Measurements from ENCODE around the gene PTH1R.

PTH1R gene

GRCh38 chr3:46864061-46864881 is 13.2 kb upstream of the PTH1R start:
- DNase-seq (ENCODE audit: low spot score) = no peak

DNA sequence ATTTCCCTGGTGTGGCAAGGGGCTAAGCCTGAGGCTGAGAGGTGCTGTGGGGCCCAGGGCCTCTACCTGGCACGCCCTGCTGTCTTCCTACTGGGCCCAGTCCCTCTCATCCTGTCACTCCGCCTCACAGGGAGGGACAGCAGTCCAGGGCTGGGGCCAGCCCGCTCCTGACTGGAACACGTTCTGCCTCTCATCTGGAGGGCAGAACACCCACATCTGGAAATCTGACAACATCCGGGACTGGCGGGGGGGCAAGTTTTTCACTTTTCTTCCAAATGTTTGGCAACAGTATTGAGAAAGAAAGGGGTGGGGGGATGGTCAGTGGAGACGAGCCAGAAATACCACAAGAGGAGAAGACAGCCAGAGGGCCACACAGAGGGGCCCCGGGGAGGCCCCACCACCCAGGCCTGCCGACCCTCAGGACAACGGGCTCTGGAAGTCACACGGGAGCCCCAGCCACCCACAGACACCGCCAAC is 12.5 kb upstream of the PTH1R start:
- DNase-seq (ENCODE audit: low spot score) = no peak

DNA sequence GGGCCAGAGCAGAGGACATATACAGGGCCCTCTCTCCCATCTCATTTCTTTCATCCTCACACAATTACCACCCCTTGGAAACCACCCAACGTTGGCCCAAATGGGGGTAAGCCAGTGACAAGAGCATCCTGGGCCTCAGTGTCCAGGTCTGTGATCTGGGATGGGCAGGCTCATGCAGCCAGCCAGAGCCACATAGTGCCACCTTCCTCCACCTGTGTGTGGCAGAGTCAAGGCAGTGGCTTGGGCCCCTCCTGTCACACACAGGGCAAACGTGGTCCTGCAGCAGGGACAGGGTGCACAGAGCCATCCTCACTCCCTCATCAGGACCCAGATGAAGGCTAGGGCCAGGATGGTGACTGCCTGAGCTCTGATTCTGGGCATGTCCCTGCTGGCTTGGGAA is 12.0 kb upstream of the PTH1R start:
- no peak for DNase-seq (ENCODE audit: low spot score)

- no peak for DNase-seq (ENCODE audit: low spot score)
Measured at GRCh38 chr3:46866032-46866595, 11.4 kb upstream of the PTH1R start.

DNA sequence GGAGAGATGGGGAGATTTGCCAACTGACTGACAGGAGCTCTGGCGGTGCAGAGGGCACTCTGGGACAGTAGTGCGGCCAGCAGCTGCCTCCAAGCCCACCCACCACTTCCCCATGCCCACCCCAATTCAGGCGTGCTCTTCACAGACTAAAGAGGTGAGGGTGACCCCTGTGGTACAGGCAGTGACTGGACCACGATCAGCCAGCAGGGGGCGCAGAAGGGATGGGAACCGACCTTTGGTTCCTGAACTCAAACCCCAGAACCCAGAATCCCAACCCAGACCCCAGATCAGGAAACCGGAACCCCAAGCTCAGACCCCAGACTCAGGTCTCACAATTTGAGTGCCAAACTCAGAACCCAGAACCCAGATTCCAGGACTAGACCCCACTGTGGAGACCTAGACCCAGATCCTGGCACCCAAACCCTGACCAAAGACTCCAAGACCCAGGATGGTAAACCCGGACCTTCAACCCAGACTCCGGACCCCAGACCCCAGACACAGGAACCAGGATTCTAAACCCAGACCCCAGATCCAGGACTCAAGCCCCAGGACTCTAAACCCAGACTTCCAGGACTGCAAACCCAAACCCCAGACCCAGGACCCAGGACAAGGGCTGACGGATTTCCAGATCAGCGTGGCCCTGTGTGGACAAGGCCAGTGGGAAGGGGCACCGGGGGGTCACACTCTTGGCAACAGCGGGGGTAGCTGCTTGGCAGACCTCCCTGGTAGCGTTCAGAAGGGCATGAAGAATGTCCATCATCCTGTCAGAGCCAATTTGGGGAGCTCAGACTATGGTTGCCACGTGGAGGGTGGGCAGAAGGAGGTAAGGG is 10.6 kb upstream of the PTH1R start:
- DNase-seq (ENCODE audit: low spot score) = peak; percentile 40

GRCh38 chr3:46867550-46867898 is 10.0 kb upstream of the PTH1R start:
- DNase-seq (ENCODE audit: low spot score) = peak; percentile 21

DNA sequence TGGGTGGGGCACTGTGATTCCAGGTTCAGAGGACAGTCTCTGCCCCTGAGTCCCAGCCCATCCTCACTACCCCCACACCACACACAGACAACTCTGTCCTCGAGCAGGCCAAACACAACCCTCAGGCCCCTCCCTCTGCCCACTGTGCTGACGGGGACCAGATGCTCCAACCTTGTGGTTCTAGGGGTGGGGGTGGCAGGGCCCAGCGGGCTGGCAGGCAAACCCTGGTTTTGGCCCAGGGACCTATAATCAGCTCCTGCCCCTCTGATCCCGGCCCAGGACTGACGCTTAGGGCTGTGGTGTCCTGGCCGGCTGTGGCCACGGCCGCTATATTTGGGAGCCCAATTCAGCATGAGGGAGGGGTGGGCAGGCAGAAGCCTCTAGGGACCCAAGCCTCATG is 9.2 kb upstream of the PTH1R start:
- DNase-seq (ENCODE audit: low spot score) = no peak

GRCh38 chr3:46868948-46869347 is 8.6 kb upstream of the PTH1R start:
- DNase-seq (ENCODE audit: low spot score) = no peak

- no peak for DNase-seq (ENCODE audit: low spot score)
Measured at GRCh38 chr3:46869440-46869839, 8.1 kb upstream of the PTH1R start.

DNA sequence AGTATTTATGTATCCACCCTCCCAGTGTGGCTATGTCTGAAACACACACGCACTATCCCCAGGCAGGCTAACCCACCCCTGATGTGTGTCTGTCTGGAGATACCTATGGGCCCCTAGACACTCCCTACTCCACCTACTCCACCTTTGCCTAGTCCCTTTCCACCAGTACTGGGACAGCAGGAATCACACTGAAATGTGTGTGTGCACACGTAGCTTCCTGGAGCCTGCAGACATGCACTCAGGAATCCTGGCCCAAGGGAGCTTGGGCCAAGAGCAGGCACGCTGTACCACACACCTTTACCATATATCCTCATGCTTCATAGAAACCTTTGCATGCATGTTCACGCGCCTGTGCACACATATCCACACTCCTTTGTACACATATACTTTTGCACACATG is 6.9 kb upstream of the PTH1R start:
- no peak for DNase-seq (ENCODE audit: low spot score)

DNA sequence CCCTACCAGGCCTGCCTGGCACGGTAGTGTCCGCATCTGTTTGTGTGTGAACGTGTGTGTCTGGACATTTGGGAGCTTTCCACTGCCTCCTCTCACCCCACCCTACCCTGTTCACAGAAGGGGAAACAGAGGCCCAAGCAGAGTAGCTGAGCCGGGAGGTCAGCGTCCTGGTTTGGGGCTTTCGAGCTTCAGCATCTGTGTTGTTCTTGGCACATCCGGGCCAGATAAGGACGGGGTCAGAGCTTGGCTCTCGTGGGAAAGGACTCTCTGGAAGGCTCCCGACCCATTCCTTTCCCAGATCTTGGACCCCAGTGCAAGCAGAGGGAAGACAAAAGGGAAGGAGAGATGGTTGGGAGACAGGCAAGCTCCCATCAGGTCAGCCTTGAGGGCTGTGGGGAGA is 6.3 kb upstream of the PTH1R start:
- no peak for DNase-seq (ENCODE audit: low spot score)

DNA sequence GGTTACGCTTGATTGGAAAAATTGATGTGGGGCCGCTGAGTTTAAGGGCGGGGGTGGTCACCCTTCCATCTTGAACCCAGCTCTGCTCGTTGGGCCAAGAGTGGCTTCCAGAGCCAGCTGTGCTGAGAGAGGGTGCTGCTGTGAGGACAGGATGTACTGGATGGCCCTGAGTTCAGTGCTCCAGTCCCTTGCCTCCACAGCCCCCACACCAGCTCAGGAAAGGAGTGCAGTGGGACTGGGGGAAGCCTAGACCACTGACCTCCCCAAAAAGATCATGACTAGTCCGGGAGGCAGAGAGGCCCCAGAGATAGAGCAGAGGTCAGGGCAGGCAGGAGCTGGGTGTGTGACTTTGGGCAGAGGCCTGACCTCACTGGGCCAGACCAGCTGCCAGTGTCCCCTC is 4.0 kb upstream of the PTH1R start:
- no peak for DNase-seq (ENCODE audit: low spot score)

DNA sequence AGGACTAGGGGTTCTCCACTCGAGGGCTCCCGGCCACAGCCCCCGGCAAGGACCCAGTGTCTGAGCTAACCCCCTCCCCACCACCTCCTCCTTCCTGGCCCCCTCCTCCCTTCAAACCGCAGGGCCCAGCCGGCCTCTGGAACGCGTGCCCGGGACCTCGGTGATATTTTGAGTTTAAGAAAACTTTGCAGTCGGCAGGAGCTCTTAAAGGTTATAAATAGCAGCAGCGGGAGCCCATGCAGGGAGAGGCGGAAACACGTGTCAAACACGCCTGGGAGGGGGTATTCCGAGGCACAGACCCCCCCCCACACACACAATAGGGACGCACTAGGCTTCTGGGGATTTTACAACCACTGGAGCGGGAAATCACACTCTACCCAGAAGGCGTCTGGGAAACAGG is 3.1 kb upstream of the PTH1R start:
- no peak for DNase-seq (ENCODE audit: low spot score)

- DNase-seq (ENCODE audit: low spot score) = no peak
Measured at GRCh38 chr3:46875560-46875959, 2.0 kb upstream of the PTH1R start.

DNA sequence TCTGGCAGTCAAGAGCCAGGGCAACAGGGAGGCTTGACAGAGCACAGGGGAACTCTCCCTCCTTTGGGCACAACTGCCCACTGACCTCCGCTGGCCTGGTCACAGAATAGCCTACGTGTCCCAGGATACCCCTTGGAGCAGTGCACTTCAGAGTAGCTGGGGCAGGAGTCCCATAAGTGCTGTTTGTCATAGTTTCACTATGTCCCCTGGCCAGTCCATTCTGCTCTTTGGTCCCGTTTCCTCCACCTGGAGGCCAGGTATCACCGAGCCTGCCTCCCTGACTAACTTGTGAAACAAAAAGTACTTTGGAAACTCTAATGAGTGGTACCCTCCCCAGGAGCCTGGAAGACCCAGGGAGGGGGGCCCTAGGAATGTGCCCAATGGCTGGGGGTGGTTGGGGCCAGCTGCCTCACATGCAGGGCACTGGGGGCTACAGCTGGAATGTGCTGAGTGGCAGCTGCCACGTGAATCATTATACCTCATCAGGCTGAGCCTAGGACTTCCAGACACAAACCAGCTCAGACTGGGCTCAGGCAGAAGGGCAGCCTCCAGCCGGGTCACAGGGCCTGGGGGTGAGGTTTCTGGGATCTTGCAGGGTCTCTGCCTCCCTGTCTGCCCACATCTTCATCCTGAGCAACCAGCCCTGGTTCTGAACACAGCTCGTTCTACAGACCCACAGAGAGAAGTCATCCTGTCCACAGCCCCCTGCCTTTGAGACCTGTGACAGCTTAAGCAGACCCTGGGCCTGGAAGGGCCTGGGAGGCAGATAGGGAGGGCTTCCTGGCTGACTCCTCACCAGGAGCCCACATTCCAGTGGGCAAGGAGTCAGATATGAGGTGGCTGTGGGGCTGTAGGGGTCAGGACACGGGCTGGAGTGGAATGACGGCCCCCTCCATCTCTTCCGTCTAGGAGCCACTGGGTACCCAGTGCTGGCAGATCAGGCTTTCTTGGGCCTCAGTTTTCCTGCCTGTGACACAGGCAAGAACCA is 914 bp upstream of the PTH1R start:
- DNase-seq (ENCODE audit: low spot score) = no peak

DNA sequence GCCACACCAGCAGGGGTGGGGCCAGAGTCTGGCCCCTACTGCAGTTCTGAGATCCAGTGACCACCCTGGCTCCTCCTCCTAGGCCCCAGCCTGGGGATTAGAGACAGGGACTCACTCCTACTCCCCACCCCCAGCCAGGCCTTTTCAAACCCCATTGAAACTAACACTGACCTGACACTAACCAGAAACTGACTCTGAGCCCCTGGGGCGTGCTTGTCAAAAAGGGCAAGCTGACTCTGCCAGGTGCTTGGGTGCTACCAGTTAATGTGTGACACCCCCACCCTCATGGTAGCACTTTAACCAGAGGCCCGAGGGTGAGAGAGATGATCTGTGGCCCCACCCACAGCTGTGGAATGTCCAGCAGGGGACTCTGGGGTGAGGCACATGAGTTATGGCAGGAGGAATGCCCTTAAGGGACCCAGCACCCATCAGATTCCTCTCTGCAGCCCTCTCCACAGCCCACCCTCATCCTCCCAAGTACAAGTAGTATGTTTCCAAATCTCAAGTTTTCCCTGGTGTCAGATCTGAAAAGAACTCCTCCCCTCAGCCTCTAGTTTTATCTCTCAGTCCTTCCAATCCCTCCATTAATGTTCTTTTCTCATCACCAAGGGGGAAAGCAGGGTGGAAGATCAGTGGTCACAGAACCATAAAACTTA is 1.4 kb downstream of the PTH1R start:
- DNase-seq (ENCODE audit: low spot score) = no peak

DNA sequence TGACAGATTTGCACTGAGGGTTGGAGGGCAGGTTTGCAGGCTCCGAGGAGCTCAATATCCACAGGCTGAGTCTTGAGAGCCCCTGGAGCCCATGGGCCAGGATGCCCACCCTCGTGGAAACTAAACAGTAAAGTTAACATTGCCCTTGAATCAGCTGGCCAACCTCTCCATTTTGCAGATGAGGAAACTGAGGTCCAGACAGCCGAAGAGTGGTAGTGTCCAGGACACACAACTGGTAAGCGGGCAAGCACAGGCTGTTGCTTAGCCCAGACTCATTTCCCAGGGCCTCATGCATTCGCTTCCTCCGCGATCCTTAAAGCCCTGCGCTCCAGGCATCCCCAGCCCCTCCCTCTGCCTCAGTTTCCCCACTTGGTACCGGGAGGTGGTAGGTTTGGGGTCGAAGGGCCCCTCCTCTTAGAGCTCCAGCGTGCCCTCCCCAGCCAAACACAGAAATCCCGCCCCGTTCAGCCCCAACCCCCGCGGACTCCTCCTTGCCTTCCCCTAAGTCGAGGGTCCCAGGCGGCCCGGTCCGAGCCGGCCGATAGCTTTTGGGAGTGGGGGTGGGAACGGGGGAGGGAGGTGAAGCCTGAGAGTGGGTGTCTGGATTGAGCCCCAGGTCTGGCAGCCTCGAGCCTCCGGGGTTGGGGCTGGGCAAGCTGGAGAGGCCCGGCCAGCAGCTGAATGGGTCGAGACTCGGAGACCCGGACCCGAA is 3.5 kb downstream of the PTH1R start:
- DNase-seq (ENCODE audit: low spot score) = no peak

GRCh38 chr3:46881596-46882376 is 4.3 kb downstream of the PTH1R start:
- DNase-seq (ENCODE audit: low spot score) = no peak

DNA sequence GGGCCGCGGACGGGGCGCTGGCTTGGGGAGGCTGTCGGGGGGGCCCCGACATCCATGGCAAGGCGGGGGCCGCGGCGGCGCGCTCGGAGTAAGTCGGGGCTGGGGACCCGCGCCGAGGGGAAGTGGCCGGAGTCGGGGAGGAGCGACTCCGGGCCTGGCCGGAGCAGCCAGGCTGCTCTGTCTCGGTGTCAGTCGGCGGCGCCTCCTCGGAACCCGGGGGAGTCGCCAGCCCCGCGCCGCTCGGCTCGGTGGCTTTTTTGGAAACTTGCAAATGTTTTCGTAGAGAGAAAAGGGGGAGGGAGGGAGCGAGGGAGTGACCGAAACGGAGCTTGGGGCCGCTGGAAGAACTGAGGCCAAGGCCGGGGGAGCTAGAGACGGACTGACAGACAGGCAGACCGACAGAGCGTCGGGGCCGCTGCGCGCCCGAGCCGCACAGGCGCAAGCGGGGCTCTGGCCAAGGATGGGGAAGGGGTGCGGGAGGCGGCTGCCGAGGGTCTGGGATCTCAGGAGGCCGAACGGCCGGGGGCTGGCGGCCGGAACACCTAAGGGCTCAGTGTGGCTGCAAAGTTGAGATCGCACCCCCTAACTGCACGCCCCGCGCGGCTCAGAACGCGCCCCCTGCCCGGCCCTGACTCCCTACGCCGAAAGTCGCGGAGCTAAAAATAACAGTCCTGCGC is 5.0 kb downstream of the PTH1R start:
- DNase-seq (ENCODE audit: low spot score) = no peak

All from pons (tissue), 1 donor.